ENCODE data around the gene LMF2. TPM values are rescaled to one million over a fixed set of nuclear protein-coding genes. Genes with fewer than 3 reads are reported as not detected.

LMF2 gene
- total RNA-seq, 4 donors from 2014 or later = 50.8 to 54.9 (median 51.7) TPM

- ATAC-seq (ENCODE audit: low FRiP score) (peak; percentile 66), DNase-seq (ENCODE audit: low spot score) (peak; percentile 87)
- no peak for TF ChIP-seq CTCF (IDR thresholded peaks at IDR 0.05)
These were observed 17.8 kb upstream of the LMF2 start, which contains the start of gene SCO2 for GRCh38 chr22:50525104-50525857. TSS of gene SCO2 (minus strand) at chr22:50525598. CDS start at chr22:50524411, 1,187 bp downstream.

GRCh38 chr22:50524676-50525103 is 17.2 kb upstream of the LMF2 start:
- no peak for DNase-seq (ENCODE audit: low spot score)
- ATAC-seq (ENCODE audit: low FRiP score) = no peak
- TF ChIP-seq CTCF (IDR thresholded peaks at IDR 0.05) = no peak

GRCh38 chr22:50523806-50524675 is 16.5 kb upstream of the LMF2 start:
- TF ChIP-seq CTCF (IDR thresholded peaks at IDR 0.05) = no peak
- DNase-seq (ENCODE audit: low spot score) = no peak
- ATAC-seq (ENCODE audit: low FRiP score) = no peak

GRCh38 chr22:50523458-50523805 is 15.9 kb upstream of the LMF2 start:
- no peak for DNase-seq (ENCODE audit: low spot score)
- TF ChIP-seq CTCF (IDR thresholded peaks at IDR 0.05) = no peak
- no peak for ATAC-seq (ENCODE audit: low FRiP score)

GRCh38 chr22:50522806-50523438 is 15.4 kb upstream of the LMF2 start:
- DNase-seq (ENCODE audit: low spot score) (no peak), ATAC-seq (ENCODE audit: low FRiP score) (no peak)
- TF ChIP-seq CTCF (IDR thresholded peaks at IDR 0.05) = no peak

GRCh38 chr22:50522208-50522805 is 14.8 kb upstream of the LMF2 start:
- ATAC-seq (ENCODE audit: low FRiP score) = no peak
- DNase-seq (ENCODE audit: low spot score) = no peak
- TF ChIP-seq CTCF (IDR thresholded peaks at IDR 0.05) = no peak

All from omental fat pad (tissue), 4 donors.